Fibroblast of skin of left biceps (primary cell): ENCODE data around the gene TMTC1.

Experiments
- DNase-seq, 2 experiments: peaks; one replicate each; pipeline ENCODE4 v3.0.0-alpha.2; 2013; ENCODE audit warnings: low read depth in 2 of 2

TMTC1 gene

GRCh38 chr12:29455087-29455486 is 328.7 kb downstream of the TMTC1 start:
- DNase-seq: no peak

GRCh38 chr12:29451888-29452287 is 331.9 kb downstream of the TMTC1 start:
- DNase-seq: no peak
